Adrenal gland (tissue), 5 donors: ENCODE results near the gene ZBTB40.

Source experiments
- CTCF ChIP-seq, 6 experiments: fragments of 450-650 bp in 4 of 6; fragments of 200-600 bp in 2 of 6; sonication (generic) in 1 of 6; IDR thresholded peaks; 1 replicate in 5 of 6; 2 replicates in 1 of 6; pipeline versions ENCODE4 v1.5.1 to v1.8.0; 2016 to 2021; ENCODE audit warnings: antibody characterized with exemption in 6 of 6, mild to moderate bottlenecking in 2 of 6, moderate library complexity in 1 of 6
- POLR2A ChIP-seq, 2 donors: fragments of 450-650 bp; IDR thresholded peaks; one replicate each; pipeline ENCODE4 v1.6.1; 2017; ENCODE audit warnings: antibody characterized with exemption in 2 of 2, mild to moderate bottlenecking in 2 of 2, moderate library complexity in 1 of 2
- donor health status: DM: no; HTN: no; CAD: no.

- TF ChIP-seq CTCF (IDR thresholded peaks at IDR 0.05) (no peak), POLR2A (IDR thresholded peaks at IDR 0.05) (no peak)
Observed at GRCh38 chr1:22404486-22404885, 47.2 kb upstream of the ZBTB40 start.
